Cardiac fibroblast (primary cell): ENCODE data around the gene LMAN2.

Experiments used
- DNase-seq, 2 donors: peaks; one replicate each; pipeline versions ENCODE4 v3.0.0 to v3.0.0-alpha.2; 2010; ENCODE audit warnings: low read depth in 2 of 2
- H3K4me3 ChIP-seq, 2 donors: replicated peaks in 1 of 2; 1 replicate in 1 of 2; 2 replicates in 1 of 2; pipeline ENCODE4 v1.5.1; 2011; ENCODE audit warnings: low read depth in 2 of 2, low read length in 2 of 2, mild to moderate bottlenecking in 2 of 2, moderate library complexity in 1 of 2
- TF ChIP-seq, protein P1 (sequence below): IDR thresholded peaks from one replicate; pipeline ENCODE4 v1.5.1; 2011; ENCODE audit warnings: low read depth, mild to moderate bottlenecking, low read length, inconsistent platforms

The LMAN2 gene

DNA sequence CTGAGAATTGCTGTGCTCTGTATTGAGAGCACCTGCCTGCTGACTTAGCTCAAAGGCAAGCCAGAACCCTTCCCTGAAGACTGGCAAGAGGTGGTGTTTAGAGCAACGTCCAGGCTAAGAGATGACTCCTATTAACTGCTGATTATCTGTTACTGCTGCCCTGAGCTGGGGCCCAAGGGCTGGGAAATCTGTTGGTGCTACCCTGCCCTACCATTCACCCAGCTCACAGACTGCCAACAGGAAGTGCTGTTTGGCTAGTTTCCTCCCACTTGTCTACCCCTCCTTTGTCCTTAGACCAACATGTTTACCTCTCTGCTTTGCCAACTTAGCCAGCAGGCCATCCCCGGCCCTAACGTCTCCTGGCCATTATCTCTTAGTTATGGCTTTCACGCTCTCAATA lies 54.9 kb downstream of the LMAN2 start:
- TF ChIP-seq, protein P1, sequence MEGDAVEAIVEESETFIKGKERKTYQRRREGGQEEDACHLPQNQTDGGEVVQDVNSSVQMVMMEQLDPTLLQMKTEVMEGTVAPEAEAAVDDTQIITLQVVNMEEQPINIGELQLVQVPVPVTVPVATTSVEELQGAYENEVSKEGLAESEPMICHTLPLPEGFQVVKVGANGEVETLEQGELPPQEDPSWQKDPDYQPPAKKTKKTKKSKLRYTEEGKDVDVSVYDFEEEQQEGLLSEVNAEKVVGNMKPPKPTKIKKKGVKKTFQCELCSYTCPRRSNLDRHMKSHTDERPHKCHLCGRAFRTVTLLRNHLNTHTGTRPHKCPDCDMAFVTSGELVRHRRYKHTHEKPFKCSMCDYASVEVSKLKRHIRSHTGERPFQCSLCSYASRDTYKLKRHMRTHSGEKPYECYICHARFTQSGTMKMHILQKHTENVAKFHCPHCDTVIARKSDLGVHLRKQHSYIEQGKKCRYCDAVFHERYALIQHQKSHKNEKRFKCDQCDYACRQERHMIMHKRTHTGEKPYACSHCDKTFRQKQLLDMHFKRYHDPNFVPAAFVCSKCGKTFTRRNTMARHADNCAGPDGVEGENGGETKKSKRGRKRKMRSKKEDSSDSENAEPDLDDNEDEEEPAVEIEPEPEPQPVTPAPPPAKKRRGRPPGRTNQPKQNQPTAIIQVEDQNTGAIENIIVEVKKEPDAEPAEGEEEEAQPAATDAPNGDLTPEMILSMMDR: no peak
- no peak overlapping the region for H3K4me3 ChIP-seq
- DNase-seq: no peak

DNA sequence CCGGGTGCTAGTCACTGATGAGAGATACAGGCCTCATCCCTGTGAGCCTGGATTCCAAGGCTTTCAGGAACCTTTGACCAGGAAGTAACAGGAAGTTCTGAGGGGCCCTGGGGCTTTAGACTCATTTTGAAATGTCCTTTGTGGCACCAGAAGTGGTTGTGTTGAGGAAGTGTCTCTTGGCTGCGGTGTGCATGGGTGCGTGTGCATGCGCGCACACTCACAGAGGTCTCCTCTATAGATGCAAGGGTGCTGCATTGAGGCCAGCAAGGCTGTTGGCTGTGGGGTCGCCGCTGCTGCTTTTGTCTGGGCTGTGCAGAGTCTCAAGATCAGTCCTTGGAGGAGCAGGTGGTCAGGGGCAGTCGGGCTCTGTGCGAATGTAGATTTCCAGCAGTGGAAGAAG lies 55.5 kb downstream of the LMAN2 start:
- no peak overlapping the region for H3K4me3 ChIP-seq
- TF ChIP-seq, protein P1: no peak
- DNase-seq: no peak

DNA sequence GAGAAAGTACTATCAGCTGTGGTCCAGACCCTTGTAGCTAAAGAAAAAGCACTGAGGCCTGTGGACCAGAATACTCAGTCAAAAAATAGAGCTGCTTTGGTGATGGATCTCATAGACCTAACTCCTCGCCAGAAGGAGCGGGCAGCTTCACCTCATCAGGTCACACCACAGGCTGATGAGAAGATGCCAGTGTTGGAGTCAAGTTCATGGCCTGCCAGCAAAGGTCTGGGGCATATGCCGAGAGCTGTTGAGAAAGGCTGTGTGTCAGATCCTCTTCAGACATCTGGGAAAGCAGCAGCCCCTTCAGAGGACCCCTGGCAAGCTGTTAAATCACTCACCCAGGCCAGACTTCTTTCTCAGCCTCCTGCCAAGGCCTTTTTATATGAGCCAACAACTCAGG lies 56.8 kb downstream of the LMAN2 start:
- DNase-seq: no peak
- no peak overlapping the region for H3K4me3 ChIP-seq
- TF ChIP-seq, protein P1: no peak

DNA sequence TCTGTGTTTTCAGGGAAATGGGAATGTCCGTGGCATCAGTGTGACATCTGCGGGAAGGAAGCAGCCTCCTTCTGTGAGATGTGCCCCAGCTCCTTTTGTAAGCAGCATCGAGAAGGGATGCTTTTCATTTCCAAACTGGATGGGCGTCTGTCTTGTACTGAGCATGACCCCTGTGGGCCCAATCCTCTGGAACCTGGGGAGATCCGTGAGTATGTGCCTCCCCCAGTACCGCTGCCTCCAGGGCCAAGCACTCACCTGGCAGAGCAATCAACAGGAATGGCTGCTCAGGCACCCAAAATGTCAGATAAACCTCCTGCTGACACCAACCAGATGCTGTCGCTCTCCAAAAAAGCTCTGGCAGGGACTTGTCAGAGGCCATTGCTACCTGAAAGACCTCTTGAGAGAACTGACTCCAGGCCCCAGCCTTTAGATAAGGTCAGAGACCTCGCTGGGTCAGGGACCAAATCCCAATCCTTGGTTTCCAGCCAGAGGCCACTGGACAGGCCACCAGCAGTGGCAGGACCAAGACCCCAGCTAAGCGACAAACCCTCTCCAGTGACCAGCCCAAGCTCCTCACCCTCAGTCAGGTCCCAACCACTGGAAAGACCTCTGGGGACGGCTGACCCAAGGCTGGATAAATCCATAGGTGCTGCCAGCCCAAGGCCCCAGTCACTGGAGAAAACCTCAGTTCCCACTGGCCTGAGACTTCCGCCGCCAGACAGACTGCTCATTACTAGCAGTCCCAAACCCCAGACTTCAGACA lies 57.5 kb downstream of the LMAN2 start:
- no peak overlapping the region for H3K4me3 ChIP-seq
- DNase-seq: no peak
- TF ChIP-seq, protein P1: no peak

DNA sequence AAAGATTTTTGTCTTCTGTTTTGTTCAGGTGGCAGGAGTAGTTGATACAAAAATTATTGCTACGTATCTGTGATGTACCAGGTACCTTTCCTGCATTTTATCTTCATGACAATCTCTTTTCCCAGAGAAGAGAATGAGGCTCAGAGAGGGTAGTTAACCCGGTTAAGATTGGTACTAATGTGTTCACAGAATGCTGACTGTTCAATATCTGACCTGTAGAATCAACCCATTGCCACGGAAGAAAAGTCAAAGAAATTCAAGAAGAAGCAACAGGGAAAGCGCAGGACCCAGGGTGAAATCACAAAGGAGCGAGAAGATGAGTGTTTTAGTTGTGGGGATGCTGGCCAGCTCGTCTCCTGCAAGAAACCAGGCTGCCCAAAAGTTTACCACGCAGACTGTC lies 59.7 kb downstream of the LMAN2 start:
- DNase-seq: no peak
- no peak overlapping the region for H3K4me3 ChIP-seq
- TF ChIP-seq, protein P1: no peak

DNA sequence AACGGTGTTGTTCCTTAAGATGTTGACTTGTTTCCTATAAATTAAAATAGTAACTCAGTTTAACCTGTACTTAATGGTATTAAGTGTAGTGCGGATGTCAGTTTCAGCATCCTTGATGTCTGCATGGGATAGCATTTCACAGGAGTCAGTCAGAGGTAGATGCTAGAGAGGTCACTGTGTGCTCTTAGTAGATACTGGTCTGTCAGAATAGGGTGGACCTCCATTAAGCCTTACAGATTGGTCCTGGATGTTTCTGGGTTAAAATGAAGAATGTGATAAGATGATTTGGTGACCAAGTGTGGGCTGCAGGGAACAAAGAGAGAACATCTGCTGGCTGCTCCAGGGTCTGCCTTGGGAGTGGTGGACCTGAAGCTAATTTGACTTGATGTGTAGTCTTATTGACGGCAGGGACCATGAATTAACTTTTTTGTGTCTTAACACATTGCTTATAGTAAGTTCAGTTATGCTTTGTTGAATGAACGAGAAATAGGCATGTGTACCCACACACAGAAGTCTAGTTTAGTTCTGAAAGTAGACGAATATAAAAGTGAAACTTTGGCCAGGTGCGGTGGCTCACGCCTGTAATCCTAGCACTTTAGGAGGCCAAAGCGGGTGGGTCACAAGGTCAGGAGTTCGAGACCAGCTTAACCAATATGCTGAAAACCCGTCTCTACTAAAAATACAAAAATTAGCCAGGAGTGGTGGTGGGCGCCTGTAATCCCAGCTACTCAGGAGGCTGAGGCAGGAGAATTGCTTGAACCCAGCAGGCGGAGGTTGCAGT lies 60.5 kb downstream of the LMAN2 start:
- no peak for DNase-seq
- TF ChIP-seq, protein P1: no peak
- H3K4me3 ChIP-seq: no peak overlapping the region
